ENCODE results near the gene DCAF8.
A peak's percentile ranks its signal among the peaks of the same experiment; 100 is the strongest.

DCAF8 gene

GRCh38 chr1:160261556-160261892, 825 bp downstream of the DCAF8 start:
- DNase-seq, result peak; percentile 84

GRCh38 chr1:160260406-160261382, 1.7 kb downstream of the DCAF8 start:
- DNase-seq, result peak; percentile 87

- no peak for DNase-seq
Observed at GRCh38 chr1:160258177-160258798, 4.1 kb downstream of the DCAF8 start.

- no peak for DNase-seq
Observed at GRCh38 chr1:160257411-160258015, 4.8 kb downstream of the DCAF8 start.

- DNase-seq, result peak; percentile 78
Observed at GRCh38 chr1:160256396-160257046, 5.8 kb downstream of the DCAF8 start.

GRCh38 chr1:160255781-160256300, 6.5 kb downstream of the DCAF8 start:
- DNase-seq, result no peak

GRCh38 chr1:160251687-160252526, 10.4 kb downstream of the DCAF8 start:
- DNase-seq, result peak; percentile 74

GRCh38 chr1:160251011-160251410, 11.3 kb downstream of the DCAF8 start:
- no peak for DNase-seq

- DNase-seq, result no peak
Observed at GRCh38 chr1:160247053-160247452, 15.3 kb downstream of the DCAF8 start.

GRCh38 chr1:160245434-160245833, 16.9 kb downstream of the DCAF8 start:
- no peak for DNase-seq

GRCh38 chr1:160244209-160244608, 18.1 kb downstream of the DCAF8 start:
- no peak for DNase-seq

- DNase-seq, result no peak
Observed at GRCh38 chr1:160243767-160244166, 18.6 kb downstream of the DCAF8 start.

- no peak for DNase-seq
Observed at GRCh38 chr1:160239582-160240299, 22.6 kb downstream of the DCAF8 start.

GRCh38 chr1:160238408-160238807, 23.9 kb downstream of the DCAF8 start:
- no peak for DNase-seq

GRCh38 chr1:160237558-160237957, 24.8 kb downstream of the DCAF8 start:
- no peak for DNase-seq

GRCh38 chr1:160236806-160237205, 25.5 kb downstream of the DCAF8 start:
- DNase-seq, result no peak

GRCh38 chr1:160232911-160233310, 29.4 kb downstream of the DCAF8 start:
- no peak for DNase-seq

- no peak for DNase-seq
Observed at GRCh38 chr1:160228431-160228830, 33.9 kb downstream of the DCAF8 start.

- no peak for DNase-seq
Observed at GRCh38 chr1:160227561-160227960, 34.8 kb downstream of the DCAF8 start.

GRCh38 chr1:160227034-160227433, 35.3 kb downstream of the DCAF8 start:
- no peak for DNase-seq

- no peak for DNase-seq
Observed at GRCh38 chr1:160226623-160227022, 35.7 kb downstream of the DCAF8 start.
